HG02870 (cell line): ENCODE results near the gene SEH1L.
A peak's percentile ranks its signal among the peaks of the same experiment; 100 is the strongest.
"Not testable (repeated sequence)": the region's sequence is repeated elsewhere in the genome, so short reads cannot be mapped to it uniquely, and the experiment has no call there.

Experiments
- ATAC-seq: cut with Tn5 transposase; IDR thresholded peaks from one replicate; pipeline ENCODE4 v1.9.1; 2021; ENCODE audit warnings: mild to moderate bottlenecking, moderate library complexity; ENCODE audit not compliant: unreplicated experiment

Gene SEH1L

GRCh38 chr18:12947285-12948049, at the start of gene SEH1L:
Gene SEH1L, plus strand, starts transcription at chr18:12948011. Its CDS starts 111 bp downstream, at chr18:12948122.
- ATAC-seq, result peak; percentile 72

GRCh38 chr18:12901208-12901607, 46.6 kb upstream of the SEH1L start:
- ATAC-seq, result not testable (repeated sequence)

GRCh38 chr18:12904012-12904516, 43.7 kb upstream of the SEH1L start:
- ATAC-seq, result no peak

GRCh38 chr18:12906119-12906518, 41.7 kb upstream of the SEH1L start:
- no peak for ATAC-seq

- no peak for ATAC-seq
Measured at GRCh38 chr18:12906773-12907172, 41.0 kb upstream of the SEH1L start.

- no peak for ATAC-seq
Measured at GRCh38 chr18:12907258-12907925, 40.4 kb upstream of the SEH1L start.

- ATAC-seq, result no peak
Measured at GRCh38 chr18:12908706-12909105, 39.1 kb upstream of the SEH1L start.

- ATAC-seq, result no peak
Measured at GRCh38 chr18:12911025-12911928, 36.5 kb upstream of the SEH1L start.

- ATAC-seq, result no peak
Measured at GRCh38 chr18:12911929-12912703, 35.7 kb upstream of the SEH1L start.

GRCh38 chr18:12921178-12921577, 26.6 kb upstream of the SEH1L start:
- peak; percentile 93 for ATAC-seq

GRCh38 chr18:12922266-12922665, 25.5 kb upstream of the SEH1L start:
- ATAC-seq, result no peak

GRCh38 chr18:12924616-12925015, 23.2 kb upstream of the SEH1L start:
- no peak for ATAC-seq

- no peak for ATAC-seq
Measured at GRCh38 chr18:12928206-12928605, 19.6 kb upstream of the SEH1L start.

GRCh38 chr18:12928641-12929040, 19.2 kb upstream of the SEH1L start:
- ATAC-seq, result no peak

GRCh38 chr18:12929477-12930083, 18.2 kb upstream of the SEH1L start:
- ATAC-seq, result no peak

- no peak for ATAC-seq
Measured at GRCh38 chr18:12930376-12930775, 17.4 kb upstream of the SEH1L start.

GRCh38 chr18:12930908-12931307, 16.9 kb upstream of the SEH1L start:
- ATAC-seq, result no peak

- ATAC-seq, result no peak
Measured at GRCh38 chr18:12933327-12933726, 14.5 kb upstream of the SEH1L start.

- ATAC-seq, result no peak
Measured at GRCh38 chr18:12934454-12935071, 13.2 kb upstream of the SEH1L start.

GRCh38 chr18:12939162-12939561, 8.6 kb upstream of the SEH1L start:
- no peak for ATAC-seq
